Activated CD8-positive, alpha-beta memory T cell treated with anti-CD3 and anti-CD28 coated beads, Interleukin-2, amount 10 ng/mL, durations not matched to agents 7 days and 5 days (primary cell): Measurements from ENCODE around the gene ARHGAP6. TPM values are rescaled to one million over a fixed set of nuclear protein-coding genes. Genes with fewer than 3 reads are reported as not detected.
"Not testable (repeated sequence)": the region's sequence is repeated elsewhere in the genome, so short reads cannot be mapped to it uniquely, and the experiment has no call there.

Source experiments
- ATAC-seq: fragments of 150-1000 bp; cut with Tn5 transposase; one replicate; pipeline ENCODE4 v1.10.0; 2021; ENCODE audit warnings: moderate library complexity
- CTCF ChIA-PET: fragments of 350-600 bp; sonication (Branson Sonifier 250); formaldehyde crosslinking; loops from one replicate; lab custom pipeline; 2021; ENCODE audit warnings: antibody characterized with exemption; lab: Charles Lee
- DNase-seq: peaks from one replicate; pipeline ENCODE4 v3.0.0-alpha.2; 2020
- H3K27ac Mint-ChIP-seq: one replicate; pipeline ENCODE4 v1.8.0; 2021; ENCODE audit warnings: mild to moderate bottlenecking, mixed read lengths
- H3K27me3 Mint-ChIP-seq: one replicate; pipeline ENCODE4 v1.8.0; 2021; ENCODE audit warnings: mixed read lengths
- H3K36me3 Mint-ChIP-seq: one replicate; pipeline ENCODE4 v1.8.0; 2021; ENCODE audit warnings: mild to moderate bottlenecking, mixed read lengths
- H3K4me1 Mint-ChIP-seq: one replicate; pipeline ENCODE4 v1.8.0; 2021; ENCODE audit warnings: mixed read lengths
- H3K4me3 Mint-ChIP-seq: one replicate; pipeline ENCODE4 v1.8.0; 2021; ENCODE audit warnings: mild to moderate bottlenecking, moderate library complexity, mixed read lengths
- H3K9me3 Mint-ChIP-seq: one replicate; pipeline ENCODE4 v1.8.0; 2022; ENCODE audit warnings: low read depth, mixed read lengths
- total RNA-seq, 2 experiments: library from RNA; stranded (reverse); gene quantifications; one replicate each; pipeline ENCODE4 v1.2.3, GENCODE V29; 2021

Gene ARHGAP6
- total RNA-seq, 2 experiments from 2014 or later = not detected

- H3K27ac Mint-ChIP-seq, ATAC-seq, H3K4me3 Mint-ChIP-seq, H3K4me1 Mint-ChIP-seq, H3K27me3 Mint-ChIP-seq, CTCF ChIA-PET, DNase-seq, H3K9me3 Mint-ChIP-seq: not testable (repeated sequence)
- H3K36me3 Mint-ChIP-seq = peaks cover 16% of the 10 kb centered on the region
Observed at GRCh38 chrX:11123087-11123486, 542.6 kb downstream of the ARHGAP6 start.

GRCh38 chrX:11119313-11119943, 546.3 kb downstream of the ARHGAP6 start:
- no peak overlapping the region for H3K27ac Mint-ChIP-seq
- no peaks in the 10 kb centered on the region for H3K27me3 Mint-ChIP-seq
- no peaks in the 10 kb centered on the region for H3K9me3 Mint-ChIP-seq
- CTCF ChIA-PET = no interaction called here
- no peak for ATAC-seq
- peaks cover 26% of the 10 kb centered on the region for H3K36me3 Mint-ChIP-seq
- H3K4me3 Mint-ChIP-seq = no peak overlapping the region
- no peak for DNase-seq
- H3K4me1 Mint-ChIP-seq = peaks cover 2% of the 10 kb centered on the region

GRCh38 chrX:11117745-11118144, 548.0 kb downstream of the ARHGAP6 start:
- H3K27ac Mint-ChIP-seq = no peak overlapping the region
- CTCF ChIA-PET = no interaction called here
- H3K4me1 Mint-ChIP-seq = peaks cover 16% of the 10 kb centered on the region
- H3K36me3 Mint-ChIP-seq = peaks cover 33% of the 10 kb centered on the region
- no peaks in the 10 kb centered on the region for H3K9me3 Mint-ChIP-seq
- ATAC-seq (no peak), DNase-seq (no peak)
- no peaks in the 10 kb centered on the region for H3K27me3 Mint-ChIP-seq
- H3K4me3 Mint-ChIP-seq = no peak overlapping the region

- no peaks in the 10 kb centered on the region for H3K27me3 Mint-ChIP-seq
- H3K4me3 Mint-ChIP-seq = peak overlapping the region; percentile 33
- peaks cover 20% of the 10 kb centered on the region for H3K36me3 Mint-ChIP-seq
- DNase-seq = no peak
- no peaks in the 10 kb centered on the region for H3K9me3 Mint-ChIP-seq
- ATAC-seq = no peak
- CTCF ChIA-PET = interaction anchor here (1.4 kb wide), 1 partner anchor 923 kb away, joined by 3 read pairs; no protein-coding TSS in a partner anchor
- H3K27ac Mint-ChIP-seq = peak overlapping the region; percentile 83
- peaks cover 22% of the 10 kb centered on the region for H3K4me1 Mint-ChIP-seq
Observed at GRCh38 chrX:11113731-11114130, 552.0 kb downstream of the ARHGAP6 start.

- H3K27ac Mint-ChIP-seq = no peak overlapping the region
- H3K4me1 Mint-ChIP-seq = peaks cover 22% of the 10 kb centered on the region
- H3K9me3 Mint-ChIP-seq = no peaks in the 10 kb centered on the region
- CTCF ChIA-PET = no interaction called here
- no peak for ATAC-seq
- H3K27me3 Mint-ChIP-seq = no peaks in the 10 kb centered on the region
- no peak overlapping the region for H3K4me3 Mint-ChIP-seq
- no peak for DNase-seq
- peaks cover 13% of the 10 kb centered on the region for H3K36me3 Mint-ChIP-seq
Observed at GRCh38 chrX:11111947-11112346, 553.8 kb downstream of the ARHGAP6 start.

- no peaks in the 10 kb centered on the region for H3K27me3 Mint-ChIP-seq
- H3K4me1 Mint-ChIP-seq = peaks cover 22% of the 10 kb centered on the region
- ATAC-seq (peak; percentile 88), DNase-seq (peak; percentile 90)
- H3K9me3 Mint-ChIP-seq = no peaks in the 10 kb centered on the region
- no peak within 1 kb of the TSS for H3K4me3 Mint-ChIP-seq
- CTCF ChIA-PET = no interaction called here
- H3K36me3 Mint-ChIP-seq = peaks cover 15% of the 10 kb centered on the region
- H3K27ac Mint-ChIP-seq = no peak within 1 kb of the TSS
Observed at GRCh38 chrX:11111037-11111851, 554.5 kb downstream of the ARHGAP6 start, which contains the start of gene HCCS. TSS of gene HCCS (plus strand) at chrX:11111332. CDS start at chrX:11112061, 729 bp downstream.

- CTCF ChIA-PET = no interaction called here
- Mint-ChIP-seq H3K27me3 (no peaks in the 10 kb centered on the region), H3K4me3 (no peak overlapping the region), H3K36me3 (peaks cover 11% of the 10 kb centered on the region), H3K9me3 (no peaks in the 10 kb centered on the region), H3K27ac (no peak overlapping the region), H3K4me1 (peaks cover 21% of the 10 kb centered on the region)
- DNase-seq = no peak
- ATAC-seq = no peak
Observed at GRCh38 chrX:11109968-11110367, 555.8 kb downstream of the ARHGAP6 start.

GRCh38 chrX:11108253-11108941, 557.3 kb downstream of the ARHGAP6 start:
- no peaks in the 10 kb centered on the region for H3K9me3 Mint-ChIP-seq
- no peak for DNase-seq
- peaks cover 15% of the 10 kb centered on the region for H3K4me1 Mint-ChIP-seq
- no peak overlapping the region for H3K4me3 Mint-ChIP-seq
- CTCF ChIA-PET = no interaction called here
- no peak overlapping the region for H3K27ac Mint-ChIP-seq
- H3K27me3 Mint-ChIP-seq = no peaks in the 10 kb centered on the region
- H3K36me3 Mint-ChIP-seq = peaks cover 7% of the 10 kb centered on the region
- no peak for ATAC-seq

- peaks cover 5% of the 10 kb centered on the region for H3K36me3 Mint-ChIP-seq
- peaks cover 10% of the 10 kb centered on the region for H3K4me1 Mint-ChIP-seq
- H3K27me3 Mint-ChIP-seq = no peaks in the 10 kb centered on the region
- ATAC-seq = no peak
- H3K9me3 Mint-ChIP-seq = no peaks in the 10 kb centered on the region
- no peak for DNase-seq
- H3K4me3 Mint-ChIP-seq = no peak overlapping the region
- no peak overlapping the region for H3K27ac Mint-ChIP-seq
- CTCF ChIA-PET = no interaction called here
Observed at GRCh38 chrX:11105080-11105479, 560.6 kb downstream of the ARHGAP6 start.

- Mint-ChIP-seq H3K27ac (no peak overlapping the region), H3K9me3 (no peaks in the 10 kb centered on the region), H3K4me3 (no peak overlapping the region), H3K4me1 (peaks cover 10% of the 10 kb centered on the region), H3K27me3 (no peaks in the 10 kb centered on the region), H3K36me3 (peaks cover 5% of the 10 kb centered on the region)
- CTCF ChIA-PET = no interaction called here
- no peak for DNase-seq
- ATAC-seq = peak; percentile 27
Observed at GRCh38 chrX:11103751-11104150, 562.0 kb downstream of the ARHGAP6 start.

- no peaks in the 10 kb centered on the region for H3K9me3 Mint-ChIP-seq
- DNase-seq = no peak
- peaks cover 10% of the 10 kb centered on the region for H3K4me1 Mint-ChIP-seq
- no peak overlapping the region for H3K4me3 Mint-ChIP-seq
- CTCF ChIA-PET = no interaction called here
- no peaks in the 10 kb centered on the region for H3K27me3 Mint-ChIP-seq
- H3K36me3 Mint-ChIP-seq = peaks cover 5% of the 10 kb centered on the region
- ATAC-seq = no peak
- H3K27ac Mint-ChIP-seq = no peak overlapping the region
Observed at GRCh38 chrX:11103006-11103405, 562.7 kb downstream of the ARHGAP6 start.

GRCh38 chrX:11100281-11101035, 565.3 kb downstream of the ARHGAP6 start:
- CTCF ChIA-PET = no interaction called here
- DNase-seq = no peak
- peaks cover 10% of the 10 kb centered on the region for H3K4me1 Mint-ChIP-seq
- H3K4me3 Mint-ChIP-seq = no peak overlapping the region
- no peaks in the 10 kb centered on the region for H3K9me3 Mint-ChIP-seq
- no peak overlapping the region for H3K27ac Mint-ChIP-seq
- H3K27me3 Mint-ChIP-seq = no peaks in the 10 kb centered on the region
- ATAC-seq = no peak
- H3K36me3 Mint-ChIP-seq = peaks cover 2% of the 10 kb centered on the region

GRCh38 chrX:11099465-11099864, 566.3 kb downstream of the ARHGAP6 start:
- peaks cover 8% of the 10 kb centered on the region for H3K4me1 Mint-ChIP-seq
- H3K4me3 Mint-ChIP-seq = no peak overlapping the region
- CTCF ChIA-PET = no interaction called here
- no peak overlapping the region for H3K27ac Mint-ChIP-seq
- H3K9me3 Mint-ChIP-seq = no peaks in the 10 kb centered on the region
- ATAC-seq (no peak), DNase-seq (no peak)
- H3K36me3 Mint-ChIP-seq = no peaks in the 10 kb centered on the region
- no peaks in the 10 kb centered on the region for H3K27me3 Mint-ChIP-seq
